GM20000 (cell line): ENCODE data around the gene RABEP2.
"Not testable (repeated sequence)": the region's sequence is repeated elsewhere in the genome, so short reads cannot be mapped to it uniquely, and the experiment has no call there.

Experiments
- DNase-seq: peaks from one replicate; pipeline ENCODE4 v3.0.0; 2012; ENCODE audit warnings: low spot score
- TF ChIP-seq, protein P1 (sequence below): IDR thresholded peaks from 2 replicates; pipeline ENCODE4 v1.5.1; 2012; ENCODE audit warnings: mild to moderate bottlenecking, control low read depth; ENCODE audit errors: extremely low read depth, missing control alignments

The RABEP2 gene, protein sequence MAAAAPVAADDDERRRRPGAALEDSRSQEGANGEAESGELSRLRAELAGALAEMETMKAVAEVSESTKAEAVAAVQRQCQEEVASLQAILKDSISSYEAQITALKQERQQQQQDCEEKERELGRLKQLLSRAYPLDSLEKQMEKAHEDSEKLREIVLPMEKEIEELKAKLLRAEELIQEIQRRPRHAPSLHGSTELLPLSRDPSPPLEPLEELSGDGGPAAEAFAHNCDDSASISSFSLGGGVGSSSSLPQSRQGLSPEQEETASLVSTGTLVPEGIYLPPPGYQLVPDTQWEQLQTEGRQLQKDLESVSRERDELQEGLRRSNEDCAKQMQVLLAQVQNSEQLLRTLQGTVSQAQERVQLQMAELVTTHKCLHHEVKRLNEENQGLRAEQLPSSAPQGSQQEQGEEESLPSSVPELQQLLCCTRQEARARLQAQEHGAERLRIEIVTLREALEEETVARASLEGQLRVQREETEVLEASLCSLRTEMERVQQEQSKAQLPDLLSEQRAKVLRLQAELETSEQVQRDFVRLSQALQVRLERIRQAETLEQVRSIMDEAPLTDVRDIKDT

GRCh38 chr16:28924762-28925385 lies at the start of gene RABEP2:
TSS of gene RABEP2 (minus strand) at chr16:28925238. CDS start at chr16:28925163, 75 bp downstream.
- peak; percentile 99 for DNase-seq
- TF ChIP-seq, protein P1, sequence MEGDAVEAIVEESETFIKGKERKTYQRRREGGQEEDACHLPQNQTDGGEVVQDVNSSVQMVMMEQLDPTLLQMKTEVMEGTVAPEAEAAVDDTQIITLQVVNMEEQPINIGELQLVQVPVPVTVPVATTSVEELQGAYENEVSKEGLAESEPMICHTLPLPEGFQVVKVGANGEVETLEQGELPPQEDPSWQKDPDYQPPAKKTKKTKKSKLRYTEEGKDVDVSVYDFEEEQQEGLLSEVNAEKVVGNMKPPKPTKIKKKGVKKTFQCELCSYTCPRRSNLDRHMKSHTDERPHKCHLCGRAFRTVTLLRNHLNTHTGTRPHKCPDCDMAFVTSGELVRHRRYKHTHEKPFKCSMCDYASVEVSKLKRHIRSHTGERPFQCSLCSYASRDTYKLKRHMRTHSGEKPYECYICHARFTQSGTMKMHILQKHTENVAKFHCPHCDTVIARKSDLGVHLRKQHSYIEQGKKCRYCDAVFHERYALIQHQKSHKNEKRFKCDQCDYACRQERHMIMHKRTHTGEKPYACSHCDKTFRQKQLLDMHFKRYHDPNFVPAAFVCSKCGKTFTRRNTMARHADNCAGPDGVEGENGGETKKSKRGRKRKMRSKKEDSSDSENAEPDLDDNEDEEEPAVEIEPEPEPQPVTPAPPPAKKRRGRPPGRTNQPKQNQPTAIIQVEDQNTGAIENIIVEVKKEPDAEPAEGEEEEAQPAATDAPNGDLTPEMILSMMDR = no peak

DNA sequence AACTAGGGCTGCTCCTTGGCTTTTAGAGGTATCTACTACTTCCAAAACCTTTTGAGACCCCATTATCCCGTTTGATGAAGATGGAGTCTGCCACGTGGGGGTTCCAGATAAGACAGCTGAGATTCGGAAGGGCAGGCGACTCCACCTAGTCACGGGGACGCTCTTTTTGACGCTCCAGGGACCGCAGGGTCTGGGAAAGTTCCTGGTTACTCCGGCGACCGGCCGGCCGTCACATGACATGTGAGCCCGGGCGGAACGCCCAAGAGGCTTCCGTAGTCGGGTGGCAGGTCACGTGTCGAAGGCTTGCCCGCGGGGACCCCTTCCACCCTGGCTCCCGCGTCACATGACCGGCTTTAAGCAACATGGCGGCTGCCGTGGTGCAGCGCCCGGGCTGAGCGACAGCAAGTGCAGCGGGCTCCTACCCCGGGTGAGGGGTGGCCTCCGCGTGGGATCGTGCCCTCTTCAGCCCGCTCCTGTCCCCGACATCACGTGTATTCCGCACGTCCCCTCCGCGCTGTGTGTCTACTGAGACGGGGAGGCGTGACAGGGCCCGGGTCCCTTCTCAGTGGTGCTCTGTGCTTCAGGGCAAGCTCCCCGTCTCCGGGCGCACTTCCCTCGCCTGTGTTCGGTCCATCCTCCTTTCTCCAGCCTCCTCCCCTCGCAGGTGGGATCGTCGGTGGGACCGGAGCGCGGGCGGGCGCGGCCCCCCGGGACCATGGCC lies 49.6 kb upstream of the RABEP2 start, which contains the start of gene SPNS1:
Gene SPNS1 (plus strand): TSS at position 342 of the 721 bp plus-strand sequence. CDS start 374 bp downstream, at position 716.
- peak; percentile 99 for DNase-seq
- TF ChIP-seq, protein P1 = no peak

DNA sequence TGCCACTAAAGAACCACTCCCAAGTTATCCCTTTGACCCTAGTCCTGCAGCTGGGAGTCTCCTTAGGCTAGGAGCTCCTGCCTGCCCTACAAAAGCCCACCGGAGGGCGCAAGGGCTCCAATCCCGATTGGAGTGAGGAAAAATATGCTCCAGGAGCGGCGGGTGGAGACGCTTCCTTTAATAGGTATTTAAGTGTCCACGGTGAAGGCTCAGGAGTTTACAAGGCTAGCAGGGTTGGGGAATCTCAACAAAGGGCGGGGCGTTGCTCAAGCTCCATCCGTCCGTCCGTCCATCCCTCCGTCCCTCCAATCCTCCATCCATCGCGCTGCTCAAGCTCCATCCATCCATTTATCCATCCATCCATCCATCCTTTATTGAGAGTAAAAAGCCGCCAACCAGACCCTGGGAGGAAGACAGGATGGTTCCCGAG lies 49.0 kb upstream of the RABEP2 start:
- peak; percentile 36 for DNase-seq
- TF ChIP-seq, protein P1 = no peak

GRCh38 chr16:28969696-28970095 lies 44.7 kb upstream of the RABEP2 start:
- not testable (repeated sequence) for DNase-seq

DNA sequence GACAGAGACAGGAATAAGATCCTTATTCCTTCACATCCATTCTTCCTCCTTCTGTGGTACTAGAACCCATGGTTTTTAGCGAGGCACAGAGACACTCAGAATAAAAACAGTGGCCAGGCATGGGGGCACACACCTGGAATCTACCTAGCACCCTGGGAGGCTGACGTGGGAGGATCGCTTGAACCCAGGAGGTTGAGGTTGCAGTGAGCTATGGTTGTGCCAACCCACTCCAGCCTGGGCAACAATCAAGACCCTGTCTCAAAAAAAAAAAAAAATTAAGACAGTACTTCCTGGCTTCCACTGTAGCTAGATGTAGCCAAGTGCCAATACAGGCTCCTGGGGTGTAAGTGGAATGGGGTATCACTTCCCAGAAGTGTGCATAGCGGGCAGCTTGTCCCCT lies 42.1 kb upstream of the RABEP2 start:
- TF ChIP-seq, protein P1 = no peak
- DNase-seq = no peak

GRCh38 chr16:28964496-28964895 lies 39.5 kb upstream of the RABEP2 start:
- DNase-seq = no peak
- TF ChIP-seq, protein P1 = no peak

GRCh38 chr16:28964072-28964471 lies 39.0 kb upstream of the RABEP2 start:
- TF ChIP-seq, protein P1 = no peak
- no peak for DNase-seq
